Type B pancreatic cell (in vitro differentiated cells): ENCODE measurements around the gene TSSK1B. TPM values are rescaled to one million over a fixed set of nuclear protein-coding genes. Genes with fewer than 3 reads are reported as not detected.

ENCODE experiments used
- DNase-seq: peaks from one replicate; pipeline ENCODE4 v3.0.0; 2021; ENCODE audit warnings: mixed read lengths; ENCODE audit not compliant: unreplicated experiment; ENCODE audit errors: extremely low spot score
- H3K27ac Mint-ChIP-seq: 2 replicates; pipeline ENCODE4 v1.8.0; 2021; ENCODE audit warnings: mild to moderate bottlenecking, mixed read lengths
- H3K27me3 Mint-ChIP-seq: 2 replicates; pipeline ENCODE4 v1.8.0; 2021; ENCODE audit warnings: mixed read lengths
- H3K36me3 Mint-ChIP-seq: 2 replicates; pipeline ENCODE4 v1.8.0; 2021; ENCODE audit warnings: mixed read lengths
- H3K4me1 Mint-ChIP-seq: one replicate; pipeline ENCODE4 v1.8.0; 2021; ENCODE audit warnings: mixed read lengths; ENCODE audit not compliant: unreplicated experiment
- H3K4me3 Mint-ChIP-seq: 2 replicates; pipeline ENCODE4 v1.8.0; 2021; ENCODE audit warnings: mild to moderate bottlenecking, mixed read lengths
- H3K9me3 Mint-ChIP-seq: 2 replicates; pipeline ENCODE4 v1.8.0; 2021; ENCODE audit warnings: mixed read lengths
- total RNA-seq: library from RNA; stranded (reverse); gene quantifications from 2 replicates; pipeline ENCODE4 v1.2.1, GENCODE V29; 2021; ENCODE audit warnings: low replicate concordance
- TF ChIP-seq, protein P1 (sequence below): fragments of 200-600 bp; sonication (generic); conservative IDR thresholded peaks from 2 replicates; pipeline ENCODE4 v1.5.0; 2021; ENCODE audit warnings: antibody characterized with exemption, mild to moderate bottlenecking

The TSSK1B gene
- total RNA-seq, 1 donor from 2014 or later: 0.24 TPM

DNA sequence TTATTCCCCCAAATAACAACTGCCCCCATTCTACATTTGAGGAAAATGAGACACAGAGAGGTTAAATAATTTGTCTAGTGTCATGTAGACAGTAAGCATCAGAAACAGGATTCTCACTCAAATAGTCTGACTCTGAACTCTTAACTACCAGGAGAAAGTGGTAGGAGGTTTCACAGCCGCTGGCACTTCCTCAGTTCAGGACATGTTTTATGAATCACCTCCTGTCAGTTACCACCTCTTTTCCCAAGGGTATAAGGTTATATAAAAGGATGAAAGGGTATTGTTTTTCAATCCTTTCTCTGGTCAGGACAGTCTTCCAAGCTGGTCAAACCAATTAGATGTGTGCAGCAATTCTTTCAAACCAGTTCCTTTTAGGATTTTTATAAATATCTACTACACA lies 52.1 kb downstream of the TSSK1B start:
- TF ChIP-seq, protein P1, sequence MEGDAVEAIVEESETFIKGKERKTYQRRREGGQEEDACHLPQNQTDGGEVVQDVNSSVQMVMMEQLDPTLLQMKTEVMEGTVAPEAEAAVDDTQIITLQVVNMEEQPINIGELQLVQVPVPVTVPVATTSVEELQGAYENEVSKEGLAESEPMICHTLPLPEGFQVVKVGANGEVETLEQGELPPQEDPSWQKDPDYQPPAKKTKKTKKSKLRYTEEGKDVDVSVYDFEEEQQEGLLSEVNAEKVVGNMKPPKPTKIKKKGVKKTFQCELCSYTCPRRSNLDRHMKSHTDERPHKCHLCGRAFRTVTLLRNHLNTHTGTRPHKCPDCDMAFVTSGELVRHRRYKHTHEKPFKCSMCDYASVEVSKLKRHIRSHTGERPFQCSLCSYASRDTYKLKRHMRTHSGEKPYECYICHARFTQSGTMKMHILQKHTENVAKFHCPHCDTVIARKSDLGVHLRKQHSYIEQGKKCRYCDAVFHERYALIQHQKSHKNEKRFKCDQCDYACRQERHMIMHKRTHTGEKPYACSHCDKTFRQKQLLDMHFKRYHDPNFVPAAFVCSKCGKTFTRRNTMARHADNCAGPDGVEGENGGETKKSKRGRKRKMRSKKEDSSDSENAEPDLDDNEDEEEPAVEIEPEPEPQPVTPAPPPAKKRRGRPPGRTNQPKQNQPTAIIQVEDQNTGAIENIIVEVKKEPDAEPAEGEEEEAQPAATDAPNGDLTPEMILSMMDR: no peak
- Mint-ChIP-seq H3K4me3 (no peak overlapping the region), H3K9me3 (no peaks in the 10 kb centered on the region), H3K36me3 (no peaks in the 10 kb centered on the region), H3K27me3 (peaks cover 2% of the 10 kb centered on the region), H3K4me1 (peaks cover 5% of the 10 kb centered on the region), H3K27ac (no peak overlapping the region)
- DNase-seq: no peak

Other genes with a start within 250 kb of the TSSK1B start
- 11.8 and 24.0 TPM in 2 replicates for gene MCC, start 53.5 kb upstream of the TSSK1B start, total RNA-seq
- 22.3 and 30.4 TPM in 2 replicates for gene YTHDC2, start 78.7 kb upstream of the TSSK1B start, total RNA-seq